ENCODE data around the gene MUSTN1.

DNA sequence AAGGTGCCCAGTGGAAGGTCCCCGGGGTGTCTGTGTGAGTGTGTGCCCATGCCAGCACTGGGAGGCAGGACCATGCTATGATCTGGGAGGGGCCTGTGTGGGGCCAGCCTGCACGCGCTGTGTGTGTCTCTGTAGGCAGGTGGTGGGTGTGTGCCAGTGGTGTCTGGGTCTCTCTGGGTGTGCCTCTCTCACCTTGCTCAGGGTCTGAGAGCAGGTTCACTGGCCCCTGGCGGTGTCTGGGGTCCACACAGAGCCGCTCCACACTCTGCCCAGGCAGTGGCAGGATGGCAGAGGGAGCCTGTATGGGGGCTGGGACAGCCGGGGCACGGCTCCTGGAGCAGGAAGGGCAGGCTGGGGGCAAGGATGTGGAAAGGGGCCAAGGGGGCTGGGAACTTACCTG, 17.0 kb downstream of the MUSTN1 start:
- TF ChIP-seq, protein P1, sequence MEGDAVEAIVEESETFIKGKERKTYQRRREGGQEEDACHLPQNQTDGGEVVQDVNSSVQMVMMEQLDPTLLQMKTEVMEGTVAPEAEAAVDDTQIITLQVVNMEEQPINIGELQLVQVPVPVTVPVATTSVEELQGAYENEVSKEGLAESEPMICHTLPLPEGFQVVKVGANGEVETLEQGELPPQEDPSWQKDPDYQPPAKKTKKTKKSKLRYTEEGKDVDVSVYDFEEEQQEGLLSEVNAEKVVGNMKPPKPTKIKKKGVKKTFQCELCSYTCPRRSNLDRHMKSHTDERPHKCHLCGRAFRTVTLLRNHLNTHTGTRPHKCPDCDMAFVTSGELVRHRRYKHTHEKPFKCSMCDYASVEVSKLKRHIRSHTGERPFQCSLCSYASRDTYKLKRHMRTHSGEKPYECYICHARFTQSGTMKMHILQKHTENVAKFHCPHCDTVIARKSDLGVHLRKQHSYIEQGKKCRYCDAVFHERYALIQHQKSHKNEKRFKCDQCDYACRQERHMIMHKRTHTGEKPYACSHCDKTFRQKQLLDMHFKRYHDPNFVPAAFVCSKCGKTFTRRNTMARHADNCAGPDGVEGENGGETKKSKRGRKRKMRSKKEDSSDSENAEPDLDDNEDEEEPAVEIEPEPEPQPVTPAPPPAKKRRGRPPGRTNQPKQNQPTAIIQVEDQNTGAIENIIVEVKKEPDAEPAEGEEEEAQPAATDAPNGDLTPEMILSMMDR (IDR thresholded peaks at IDR 0.05), result no peak
- no peak for TF ChIP-seq ZFX (IDR thresholded peaks at IDR 0.05; ENCODE audit: borderline replicate concordance)
